Sigmoid colon (tissue), 4 donors: ENCODE data around the gene COQ8A.

Experiments
- EP300 ChIP-seq, 4 donors: sonication (generic); formaldehyde crosslinking; IDR thresholded peaks; one replicate each; pipeline ENCODE4 v1.6.1; 2017; ENCODE audit warnings: antibody characterized with exemption in 4 of 4
- POLR2AphosphoS5 ChIP-seq, 4 donors: sonication (generic); formaldehyde crosslinking; IDR thresholded peaks; one replicate each; pipeline ENCODE4 v1.6.1; 2017; ENCODE audit warnings: antibody characterized with exemption in 4 of 4

GRCh38 chr1:226943927-226944326 lies 3.8 kb downstream of the COQ8A start:
- TF ChIP-seq EP300 (IDR thresholded peaks at IDR 0.05) (no peak), POLR2AphosphoS5 (IDR thresholded peaks at IDR 0.05) (no peak)
